ENCODE measurements around the gene ADGRV1.

DNA sequence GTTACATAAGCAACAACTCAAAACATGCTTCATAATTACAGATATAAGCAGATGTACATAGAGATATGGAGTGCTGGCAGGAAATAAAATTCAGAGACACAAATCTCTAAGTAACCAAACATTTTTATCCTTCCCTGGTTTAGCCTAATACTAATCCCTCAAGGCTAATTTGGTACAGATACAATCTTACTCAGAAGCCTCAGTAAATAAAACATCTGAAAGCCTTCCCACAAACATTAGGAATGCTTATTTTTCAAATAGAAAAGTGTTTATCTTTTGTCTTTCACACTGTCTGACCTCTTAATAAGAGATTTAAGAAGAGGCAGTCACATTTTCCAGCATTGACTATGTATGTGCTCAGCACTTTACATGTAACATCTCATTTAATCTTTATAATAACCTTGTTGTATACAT lies 425.1 kb downstream of the ADGRV1 start:
- TF ChIP-seq, protein P1, sequence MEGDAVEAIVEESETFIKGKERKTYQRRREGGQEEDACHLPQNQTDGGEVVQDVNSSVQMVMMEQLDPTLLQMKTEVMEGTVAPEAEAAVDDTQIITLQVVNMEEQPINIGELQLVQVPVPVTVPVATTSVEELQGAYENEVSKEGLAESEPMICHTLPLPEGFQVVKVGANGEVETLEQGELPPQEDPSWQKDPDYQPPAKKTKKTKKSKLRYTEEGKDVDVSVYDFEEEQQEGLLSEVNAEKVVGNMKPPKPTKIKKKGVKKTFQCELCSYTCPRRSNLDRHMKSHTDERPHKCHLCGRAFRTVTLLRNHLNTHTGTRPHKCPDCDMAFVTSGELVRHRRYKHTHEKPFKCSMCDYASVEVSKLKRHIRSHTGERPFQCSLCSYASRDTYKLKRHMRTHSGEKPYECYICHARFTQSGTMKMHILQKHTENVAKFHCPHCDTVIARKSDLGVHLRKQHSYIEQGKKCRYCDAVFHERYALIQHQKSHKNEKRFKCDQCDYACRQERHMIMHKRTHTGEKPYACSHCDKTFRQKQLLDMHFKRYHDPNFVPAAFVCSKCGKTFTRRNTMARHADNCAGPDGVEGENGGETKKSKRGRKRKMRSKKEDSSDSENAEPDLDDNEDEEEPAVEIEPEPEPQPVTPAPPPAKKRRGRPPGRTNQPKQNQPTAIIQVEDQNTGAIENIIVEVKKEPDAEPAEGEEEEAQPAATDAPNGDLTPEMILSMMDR (tag by site-specific recombination; IDR thresholded peaks at IDR 0.05) = no peak
- no peak for TF ChIP-seq HOXA7 (CRISPR knock-in tag; IDR thresholded peaks at IDR 0.05; ENCODE audit: borderline replicate concordance)
- no peak for TF ChIP-seq ZNF510 (tag by site-specific recombination; IDR thresholded peaks at IDR 0.05; ENCODE audit: insufficient replicate concordance)
